ENCODE results near the gene PRMT7.
A peak's percentile ranks its signal among the peaks of the same experiment; 100 is the strongest.

PRMT7 gene, protein sequence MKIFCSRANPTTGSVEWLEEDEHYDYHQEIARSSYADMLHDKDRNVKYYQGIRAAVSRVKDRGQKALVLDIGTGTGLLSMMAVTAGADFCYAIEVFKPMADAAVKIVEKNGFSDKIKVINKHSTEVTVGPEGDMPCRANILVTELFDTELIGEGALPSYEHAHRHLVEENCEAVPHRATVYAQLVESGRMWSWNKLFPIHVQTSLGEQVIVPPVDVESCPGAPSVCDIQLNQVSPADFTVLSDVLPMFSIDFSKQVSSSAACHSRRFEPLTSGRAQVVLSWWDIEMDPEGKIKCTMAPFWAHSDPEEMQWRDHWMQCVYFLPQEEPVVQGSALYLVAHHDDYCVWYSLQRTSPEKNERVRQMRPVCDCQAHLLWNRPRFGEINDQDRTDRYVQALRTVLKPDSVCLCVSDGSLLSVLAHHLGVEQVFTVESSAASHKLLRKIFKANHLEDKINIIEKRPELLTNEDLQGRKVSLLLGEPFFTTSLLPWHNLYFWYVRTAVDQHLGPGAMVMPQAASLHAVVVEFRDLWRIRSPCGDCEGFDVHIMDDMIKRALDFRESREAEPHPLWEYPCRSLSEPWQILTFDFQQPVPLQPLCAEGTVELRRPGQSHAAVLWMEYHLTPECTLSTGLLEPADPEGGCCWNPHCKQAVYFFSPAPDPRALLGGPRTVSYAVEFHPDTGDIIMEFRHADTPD

DNA sequence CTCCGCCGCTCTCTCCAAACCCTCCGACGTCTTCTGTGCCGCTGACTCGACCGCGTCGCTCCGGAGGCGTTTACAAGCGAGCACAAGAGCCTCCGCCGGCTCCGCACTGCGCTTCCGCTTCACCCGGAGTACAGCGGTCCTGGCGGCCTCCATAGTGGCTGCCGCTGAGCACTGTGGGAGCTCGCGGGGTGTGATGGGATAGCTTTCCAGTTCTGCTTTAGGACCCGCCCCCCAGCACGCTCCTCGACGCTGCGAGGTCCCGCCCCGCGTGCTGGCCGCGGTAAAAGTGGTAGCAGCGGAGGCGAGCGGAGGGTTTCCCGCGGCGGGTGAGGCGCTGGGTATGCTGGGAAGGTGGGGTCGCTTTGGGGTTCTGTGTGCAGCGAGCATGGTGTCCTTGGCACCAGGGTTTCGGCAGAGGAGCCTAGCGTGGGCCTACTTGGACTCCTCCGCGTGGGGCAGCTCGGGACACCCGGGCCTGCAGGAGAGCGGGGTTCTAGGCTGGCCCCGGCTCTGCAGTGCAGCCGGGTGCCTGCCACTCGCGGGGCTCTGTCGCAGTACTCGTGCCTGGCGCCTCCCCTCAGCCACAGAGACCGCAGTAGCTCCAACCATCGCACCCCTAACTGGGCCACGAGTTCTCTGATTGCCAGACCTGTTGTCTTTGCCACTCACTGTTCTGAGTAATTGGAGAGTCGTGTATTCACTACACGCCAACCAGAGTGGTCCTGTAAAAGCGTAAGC is at the start of gene PRMT7, which contains the start of gene SLC7A6OS:
TSS of gene PRMT7 (plus strand) at position 246 of the 738 bp plus-strand sequence. CDS start 4,961 bp downstream, outside the sequence.
TSS of gene SLC7A6OS (minus strand) at position 173 of the 738 bp plus-strand sequence. CDS start at position 153, 20 bp downstream.
- Histone ChIP-seq H3K27ac (ENCODE audit: low read depth, low read length) (peak within 1 kb of the TSS; percentile 73), H3K27me3 (ENCODE audit: control insufficient read depth in 1 of 2, insufficient read depth in 2 of 2, low read length in 2 of 2) (no peaks in the 10 kb centered on the region), H3K4me3 (ENCODE audit: low read depth in 1 of 2, low read length in 2 of 2) (peak within 1 kb of the TSS; percentile 99 to 100), H3K9me3 (ENCODE audit: control insufficient read depth in 1 of 2, low read length in 2 of 2) (no peaks in the 10 kb centered on the region), H3K36me3 (ENCODE audit: control insufficient read depth in 1 of 2, insufficient read depth in 2 of 2, low read length in 2 of 2) (peaks cover 13 to 22% of the 10 kb centered on the region in 2 donors), H3K4me1 (ENCODE audit: control insufficient read depth in 1 of 2, insufficient read depth in 2 of 2, low read length in 2 of 2) (peaks cover 20 to 23% of the 10 kb centered on the region in 2 donors), H3K9ac (ENCODE audit: low read depth in 1 of 2, low read length in 2 of 2) (peak within 1 kb of the TSS; percentile 93 to 97)

DNA sequence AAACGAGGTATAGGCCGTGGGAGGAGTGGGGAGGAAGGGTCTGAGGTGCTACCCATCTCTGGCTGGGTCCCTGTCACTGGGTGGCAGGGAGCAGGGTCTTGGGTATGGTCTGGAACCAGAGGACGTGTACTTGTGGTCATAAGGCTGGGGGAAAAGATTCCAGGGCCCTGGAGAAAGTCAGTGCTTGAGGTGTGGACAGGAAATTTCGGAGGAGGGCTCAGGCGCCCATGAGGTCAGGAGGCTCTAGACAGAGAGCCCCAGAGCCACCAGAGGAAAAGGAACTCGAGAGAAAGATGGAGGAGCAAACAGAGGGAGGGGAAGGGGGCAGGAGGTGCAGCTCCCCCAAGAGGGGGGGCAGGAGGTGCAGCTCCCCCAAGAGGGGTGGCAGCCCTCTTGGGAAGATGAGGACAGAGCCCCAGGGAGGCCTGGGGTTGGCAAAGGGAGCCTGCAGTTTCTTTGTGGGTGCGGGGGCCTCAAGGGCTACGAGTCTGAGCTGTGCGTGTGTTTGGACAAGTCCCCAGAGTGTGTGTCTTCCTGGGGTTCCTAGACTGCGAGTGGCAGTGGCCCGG is 47.2 kb upstream of the PRMT7 start:
- H3K4me1 ChIP-seq (ENCODE audit: control insufficient read depth in 1 of 2, insufficient read depth in 2 of 2, low read length in 2 of 2): peaks cover 24 to 36% of the 10 kb centered on the region in 2 donors

DNA sequence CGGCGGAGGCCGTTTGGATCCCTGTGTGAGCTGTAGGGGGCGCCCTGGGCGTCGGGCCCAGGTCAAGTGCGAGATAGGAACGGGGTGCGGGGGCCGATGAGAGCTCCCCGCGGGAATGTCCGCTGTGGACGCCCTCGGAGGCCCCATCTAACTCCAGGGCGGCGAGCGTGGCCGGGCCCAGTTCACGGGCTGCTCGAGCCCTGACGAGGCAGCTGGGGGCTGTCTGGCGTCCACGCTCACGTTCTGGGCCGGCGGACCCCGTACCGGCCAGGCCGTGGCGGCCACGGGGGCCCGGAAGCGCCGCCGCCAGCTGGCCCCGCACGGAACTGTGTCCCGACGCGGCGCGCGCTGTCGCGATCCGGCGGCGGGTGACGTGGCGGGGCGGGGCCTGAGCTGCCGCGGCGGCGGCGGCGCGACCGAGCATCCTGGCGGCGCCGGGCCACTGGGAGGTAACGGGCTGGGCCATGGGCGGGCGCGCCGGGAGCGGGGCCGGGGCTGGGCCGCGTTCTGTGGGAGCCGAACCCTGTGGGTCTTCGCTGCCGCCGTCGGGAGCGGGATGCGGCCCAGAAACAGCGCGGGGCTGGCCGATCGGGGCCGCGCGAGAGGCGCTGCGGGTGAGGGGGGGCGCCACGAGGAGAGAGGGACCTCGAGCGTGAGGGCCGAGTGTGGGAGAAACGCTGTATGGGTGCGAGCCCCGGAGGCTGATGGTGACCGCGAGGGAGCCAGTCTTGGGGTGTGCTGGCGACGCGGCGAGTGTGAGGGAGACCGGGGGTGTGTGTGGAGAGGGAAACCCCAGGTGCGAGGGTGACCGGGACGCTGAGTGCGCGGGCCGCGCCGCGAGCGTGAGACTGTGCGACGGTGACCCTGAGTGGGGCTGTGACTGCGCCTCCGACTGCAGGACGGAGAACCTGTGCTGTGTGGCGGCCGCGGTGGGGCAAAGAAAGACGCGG is 46.4 kb upstream of the PRMT7 start, which contains the start of gene SLC7A6:
TSS of gene SLC7A6 (plus strand) at position 399 of the 950 bp plus-strand sequence. CDS start 10,201 bp downstream, outside the sequence.
- H3K27ac ChIP-seq (ENCODE audit: low read depth, low read length): peak within 1 kb of the TSS; percentile 92
- peaks cover 0 to 10% of the 10 kb centered on the region in 2 donors for H3K36me3 ChIP-seq (ENCODE audit: control insufficient read depth in 1 of 2, insufficient read depth in 2 of 2, low read length in 2 of 2)
- no peaks in the 10 kb centered on the region for H3K9me3 ChIP-seq (ENCODE audit: control insufficient read depth in 1 of 2, low read length in 2 of 2)
- H3K9ac ChIP-seq (ENCODE audit: low read depth in 1 of 2, low read length in 2 of 2): peak within 1 kb of the TSS; percentile 81 to 95
- peak within 1 kb of the TSS; percentile 83 to 90 for H3K4me3 ChIP-seq (ENCODE audit: low read depth in 1 of 2, low read length in 2 of 2)
- H3K27me3 ChIP-seq (ENCODE audit: control insufficient read depth in 1 of 2, insufficient read depth in 2 of 2, low read length in 2 of 2): no peaks in the 10 kb centered on the region
- H3K4me1 ChIP-seq (ENCODE audit: control insufficient read depth in 1 of 2, insufficient read depth in 2 of 2, low read length in 2 of 2): peaks cover 24 to 40% of the 10 kb centered on the region in 2 donors

More for the DNA sequence above, 47.2 kb upstream of the PRMT7 start:
- Histone ChIP-seq H3K4me3 (ENCODE audit: low read depth in 1 of 2, low read length in 2 of 2) (peak overlapping the region; percentile 63 to 80), H3K9ac (ENCODE audit: low read depth in 1 of 2, low read length in 2 of 2) (peak overlapping the region; percentile 69 to 81), H3K27me3 (ENCODE audit: control insufficient read depth in 1 of 2, insufficient read depth in 2 of 2, low read length in 2 of 2) (no peaks in the 10 kb centered on the region), H3K27ac (ENCODE audit: low read depth, low read length) (peak overlapping the region; percentile 92), H3K36me3 (ENCODE audit: control insufficient read depth in 1 of 2, insufficient read depth in 2 of 2, low read length in 2 of 2) (peaks cover 0 to 16% of the 10 kb centered on the region in 2 donors), H3K9me3 (ENCODE audit: control insufficient read depth in 1 of 2, low read length in 2 of 2) (no peaks in the 10 kb centered on the region)

DNA sequence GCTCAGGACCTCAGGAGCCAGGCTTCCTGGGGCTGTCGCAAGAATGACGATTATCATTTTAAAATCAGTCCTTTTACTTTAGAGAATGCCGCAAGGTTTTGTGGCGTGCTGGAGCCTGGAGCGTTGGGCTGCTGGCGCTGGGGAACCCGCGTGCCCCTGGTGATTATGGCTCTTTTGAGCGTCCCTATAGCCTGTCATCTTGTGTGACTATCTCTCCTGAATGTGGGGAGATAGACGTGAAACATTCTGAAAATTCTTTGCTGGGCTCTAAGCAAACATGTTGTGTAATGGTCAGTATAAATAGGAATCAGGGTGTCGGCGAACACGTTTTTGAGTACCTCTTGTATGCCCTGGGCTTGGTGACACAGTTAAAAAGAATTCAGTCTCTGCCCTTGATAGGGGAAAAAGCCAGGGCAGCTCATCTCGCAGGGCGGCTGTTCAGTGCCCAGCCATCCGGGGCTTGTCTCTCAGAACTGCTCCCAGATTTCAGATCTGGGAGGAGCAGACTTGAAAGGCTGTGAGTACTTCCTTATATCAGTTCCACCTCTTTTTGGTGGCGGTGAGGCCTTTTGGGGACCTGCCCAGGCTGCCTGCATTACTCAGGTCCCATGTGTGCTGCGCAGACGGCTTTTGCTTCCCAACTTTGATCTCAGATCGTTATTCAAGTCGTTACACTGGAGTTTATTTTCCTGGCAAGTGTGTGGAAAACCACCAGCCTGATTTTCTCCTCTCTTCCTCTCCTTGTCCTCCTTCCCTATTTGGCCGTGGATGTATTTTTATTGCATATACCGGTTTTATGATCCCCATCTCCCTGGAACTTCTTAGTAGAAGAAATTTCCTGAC is 45.5 kb upstream of the PRMT7 start:
- Histone ChIP-seq H3K36me3 (ENCODE audit: control insufficient read depth in 1 of 2, insufficient read depth in 2 of 2, low read length in 2 of 2) (peaks cover 0 to 4% of the 10 kb centered on the region in 2 donors), H3K27ac (ENCODE audit: low read depth, low read length) (peak overlapping the region; percentile 84), H3K9ac (ENCODE audit: low read depth in 1 of 2, low read length in 2 of 2) (peak overlapping the region; percentile 81 to 95), H3K4me3 (ENCODE audit: low read depth in 1 of 2, low read length in 2 of 2) (peak overlapping the region; percentile 83 to 90), H3K9me3 (ENCODE audit: control insufficient read depth in 1 of 2, low read length in 2 of 2) (no peaks in the 10 kb centered on the region), H3K27me3 (ENCODE audit: control insufficient read depth in 1 of 2, insufficient read depth in 2 of 2, low read length in 2 of 2) (no peaks in the 10 kb centered on the region), H3K4me1 (ENCODE audit: control insufficient read depth in 1 of 2, insufficient read depth in 2 of 2, low read length in 2 of 2) (peaks cover 24 to 41% of the 10 kb centered on the region in 2 donors)

DNA sequence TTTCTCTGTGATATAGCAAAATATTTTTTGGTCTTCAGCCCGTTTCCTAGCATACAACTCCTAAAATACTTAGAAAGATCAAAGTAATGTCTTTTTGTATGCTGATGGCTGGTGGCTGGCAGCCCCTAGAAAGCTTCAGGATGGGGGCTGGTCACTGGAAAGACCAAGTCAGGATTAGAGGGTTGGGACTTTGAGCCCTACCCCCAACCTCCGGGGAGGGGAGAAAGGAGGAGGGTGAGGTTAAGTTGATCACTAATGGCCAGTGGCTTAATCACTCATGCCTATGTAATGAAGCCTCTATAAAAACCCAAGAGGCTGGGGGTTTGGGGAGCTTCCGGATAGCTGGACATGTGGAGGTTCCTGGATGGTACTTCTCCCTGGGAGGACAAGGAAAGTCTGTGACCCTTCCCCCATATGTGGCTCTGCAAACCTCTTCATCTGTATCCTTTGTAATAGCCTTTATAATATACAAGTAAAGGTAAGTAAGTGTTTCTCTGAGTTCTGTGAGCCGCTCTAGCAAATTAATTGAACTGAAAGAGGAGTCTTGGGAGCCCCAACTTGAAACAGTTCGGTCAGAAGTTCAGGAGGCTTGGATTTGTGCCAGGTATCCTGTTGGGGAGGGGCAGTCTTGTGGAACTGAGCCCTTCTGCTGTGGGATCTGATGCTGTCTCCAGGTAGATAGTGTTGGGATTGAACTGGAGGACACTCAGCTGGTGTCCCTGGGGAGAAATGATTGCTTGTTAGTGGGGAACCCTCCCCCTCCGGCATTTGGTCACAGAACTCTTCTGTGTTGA is 43.0 kb upstream of the PRMT7 start:
- Histone ChIP-seq H3K9ac (ENCODE audit: low read depth in 1 of 2, low read length in 2 of 2) (no peak overlapping the region), H3K27ac (ENCODE audit: low read depth, low read length) (no peak overlapping the region), H3K9me3 (ENCODE audit: control insufficient read depth in 1 of 2, low read length in 2 of 2) (no peaks in the 10 kb centered on the region), H3K4me3 (ENCODE audit: low read depth in 1 of 2, low read length in 2 of 2) (no peak overlapping the region), H3K36me3 (ENCODE audit: control insufficient read depth in 1 of 2, insufficient read depth in 2 of 2, low read length in 2 of 2) (peaks cover 0 to 3% of the 10 kb centered on the region in 2 donors), H3K27me3 (ENCODE audit: control insufficient read depth in 1 of 2, insufficient read depth in 2 of 2, low read length in 2 of 2) (no peaks in the 10 kb centered on the region), H3K4me1 (ENCODE audit: control insufficient read depth in 1 of 2, insufficient read depth in 2 of 2, low read length in 2 of 2) (peaks cover 30 to 46% of the 10 kb centered on the region in 2 donors)

DNA sequence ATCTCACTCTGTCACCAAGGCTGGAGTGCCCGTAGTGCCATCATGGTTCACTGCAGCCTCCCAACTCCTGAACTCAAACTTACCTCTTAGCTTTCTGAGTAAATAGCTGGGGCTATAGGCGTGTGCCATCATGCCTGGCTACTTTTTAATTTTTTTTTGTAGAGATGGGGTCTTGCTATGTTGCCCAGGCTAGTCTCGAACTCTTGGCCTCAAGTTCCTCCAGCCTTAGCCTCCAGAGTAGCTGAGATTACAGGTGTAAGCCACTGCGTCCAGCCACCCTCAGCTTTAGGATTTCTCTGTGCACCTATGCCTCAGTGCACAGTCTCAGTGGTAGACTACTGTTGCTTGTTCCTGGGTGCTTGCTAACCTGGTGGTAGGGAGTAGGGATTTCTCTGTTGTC is 41.0 kb upstream of the PRMT7 start:
- Histone ChIP-seq H3K9me3 (ENCODE audit: control insufficient read depth in 1 of 2, low read length in 2 of 2) (no peaks in the 10 kb centered on the region), H3K9ac (ENCODE audit: low read depth in 1 of 2, low read length in 2 of 2) (no peak overlapping the region), H3K36me3 (ENCODE audit: control insufficient read depth in 1 of 2, insufficient read depth in 2 of 2, low read length in 2 of 2) (peaks cover 6 to 16% of the 10 kb centered on the region in 2 donors), H3K4me1 (ENCODE audit: control insufficient read depth in 1 of 2, insufficient read depth in 2 of 2, low read length in 2 of 2) (peaks cover 29 to 44% of the 10 kb centered on the region in 2 donors), H3K27me3 (ENCODE audit: control insufficient read depth in 1 of 2, insufficient read depth in 2 of 2, low read length in 2 of 2) (no peaks in the 10 kb centered on the region), H3K27ac (ENCODE audit: low read depth, low read length) (no peak overlapping the region), H3K4me3 (ENCODE audit: low read depth in 1 of 2, low read length in 2 of 2) (no peak overlapping the region)

DNA sequence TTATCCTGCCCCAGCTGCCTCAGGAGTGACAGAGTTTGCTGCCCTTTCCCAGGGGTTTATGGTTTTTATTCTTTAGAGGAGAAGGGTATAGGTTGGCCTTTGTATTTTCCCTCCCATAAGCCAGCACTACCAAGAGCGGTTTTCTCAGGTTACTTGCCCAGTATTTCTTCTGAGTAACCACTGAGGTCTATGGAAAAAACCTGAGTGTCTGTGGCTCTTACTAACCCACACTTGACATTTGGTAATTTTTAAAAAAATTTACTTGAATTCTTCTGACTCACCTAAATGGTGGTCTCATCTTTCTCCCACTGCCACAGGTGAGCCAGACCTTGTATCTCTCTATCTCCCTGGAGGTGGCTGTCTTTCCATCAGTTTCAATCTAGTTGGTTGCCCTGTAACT is 40.5 kb upstream of the PRMT7 start:
- Histone ChIP-seq H3K4me1 (ENCODE audit: control insufficient read depth in 1 of 2, insufficient read depth in 2 of 2, low read length in 2 of 2) (peaks cover 24 to 41% of the 10 kb centered on the region in 2 donors), H3K4me3 (ENCODE audit: low read depth in 1 of 2, low read length in 2 of 2) (no peak overlapping the region), H3K9ac (ENCODE audit: low read depth in 1 of 2, low read length in 2 of 2) (no peak overlapping the region), H3K9me3 (ENCODE audit: control insufficient read depth in 1 of 2, low read length in 2 of 2) (no peaks in the 10 kb centered on the region), H3K36me3 (ENCODE audit: control insufficient read depth in 1 of 2, insufficient read depth in 2 of 2, low read length in 2 of 2) (peaks cover 6 to 19% of the 10 kb centered on the region in 2 donors), H3K27me3 (ENCODE audit: control insufficient read depth in 1 of 2, insufficient read depth in 2 of 2, low read length in 2 of 2) (no peaks in the 10 kb centered on the region), H3K27ac (ENCODE audit: low read depth, low read length) (no peak overlapping the region)
